ENCODE results near the gene SP2. TPM values are rescaled to one million over a fixed set of nuclear protein-coding genes. Genes with fewer than 3 reads are reported as not detected.
A peak's percentile ranks its signal among the peaks of the same experiment; 100 is the strongest.

SP2 gene
- total and polyA plus RNA-seq, 2 donors (not counting 1 experiment from before 2014, with no cell fraction given): 25.4 to 32.5 TPM

DNA sequence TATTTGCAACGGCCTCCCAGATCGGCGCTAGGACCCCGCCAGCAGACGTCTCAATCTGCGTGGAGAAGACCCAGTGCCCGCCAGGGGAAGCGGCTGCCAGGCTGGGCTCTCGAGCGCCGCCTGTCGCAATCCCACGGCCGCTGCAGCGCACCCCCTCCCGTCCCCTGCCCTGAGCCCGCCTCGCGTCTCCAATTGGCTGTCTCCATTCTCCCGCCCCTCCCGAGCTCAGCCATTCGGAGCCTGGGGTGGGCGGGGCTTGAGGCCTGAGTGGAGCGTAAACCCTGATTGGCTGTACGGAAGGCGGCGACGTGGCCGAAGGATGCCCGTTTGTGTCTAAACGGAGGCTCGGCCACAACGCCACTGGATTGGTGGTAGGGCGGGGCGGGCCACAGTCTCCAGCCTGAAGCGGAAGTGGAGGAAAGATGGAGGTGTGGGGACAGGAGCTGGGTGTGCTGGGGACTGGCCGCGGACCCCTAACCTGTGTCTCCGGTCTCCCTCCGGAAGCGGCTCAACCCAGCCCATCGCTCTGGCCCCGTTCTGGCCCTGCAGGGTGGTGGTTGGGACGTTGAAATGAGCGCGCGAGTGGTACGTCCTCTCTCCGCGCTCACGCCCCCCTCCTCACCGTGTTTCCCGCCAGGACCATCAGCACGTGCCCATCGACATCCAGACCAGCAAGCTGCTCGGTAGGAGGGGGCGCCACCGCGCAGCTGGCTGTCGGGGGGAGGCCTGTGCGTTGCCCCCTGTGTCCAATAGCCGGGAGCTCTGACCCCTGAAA, 74.9 kb downstream of the SP2 start, which contains the start of gene CDK5RAP3:
Gene CDK5RAP3, plus strand, starts transcription at position 389 of the 775 bp plus-strand sequence. Its CDS starts 34 bp downstream, at position 423.
- H3K4me3 Mint-ChIP-seq: peak within 1 kb of the TSS; percentile 98
- Histone ChIP-seq H3K4me1 (ENCODE audit: control insufficient read depth in 2 of 2, insufficient read depth in 2 of 2, low read length in 2 of 2) (peaks cover 19 to 28% of the 10 kb centered on the region in 2 donors), H4K20me1 (ENCODE audit: control insufficient read depth, insufficient read depth, low read length, poor library complexity, severe bottlenecking) (no peaks in the 10 kb centered on the region), H2AFZ (ENCODE audit: insufficient read depth, low read depth, low read length, poor library complexity, severe bottlenecking) (peak within 1 kb of the TSS; percentile 96), H3K27me3 (replicated peaks in 1 of 4; ENCODE audit: control extremely low read depth in 1 of 4, control insufficient read depth in 3 of 4, insufficient read depth in 4 of 4, low read length in 3 of 4) (no peaks in the 10 kb centered on the region), H3K9me3 (ENCODE audit: control extremely low read depth in 1 of 3, control insufficient read depth in 2 of 3, insufficient read depth in 1 of 3, low read length in 2 of 3) (no peaks in the 10 kb centered on the region), H3K4me3 (ENCODE audit: control extremely low read depth in 1 of 5, extremely low read depth in 1 of 5, insufficient read depth in 1 of 5, low read depth in 2 of 5, low read length in 4 of 5) (peak within 1 kb of the TSS; percentile 79 to 99 (median 94)), H3K79me2 (ENCODE audit: control insufficient read depth, insufficient read depth, low read length) (peaks cover 25% of the 10 kb centered on the region), H3K4me2 (replicated peaks; ENCODE audit: low read depth, low read length, poor library complexity, severe bottlenecking) (peak within 1 kb of the TSS; percentile 96), H3K36me3 (replicated peaks in 1 of 2; ENCODE audit: control extremely low read depth in 1 of 2, control insufficient read depth in 1 of 2, extremely low read depth in 1 of 2, insufficient read depth in 2 of 2, low read length in 1 of 2) (peaks cover 0 to 25% of the 10 kb centered on the region in 2 experiments), H3K27ac (ENCODE audit: low read length in 2 of 2) (peak within 1 kb of the TSS; percentile 82 to 83), H3K9ac (ENCODE audit: low read length) (peak within 1 kb of the TSS; percentile 87)
- H3K9me3 Mint-ChIP-seq (ENCODE audit: insufficient read depth): no peaks in the 10 kb centered on the region
- WGBS (ENCODE audit: insufficient coverage): under 1% methylated on average over 54 of the region's 62 CpGs
- H3K27ac Mint-ChIP-seq: peak within 1 kb of the TSS; percentile 95
- peaks cover 26% of the 10 kb centered on the region for H3K4me1 Mint-ChIP-seq
- TF ChIP-seq EZH2 (IDR thresholded peaks at IDR 0.05; ENCODE audit: borderline replicate concordance, insufficient read depth, low read depth, low read length, poor library complexity, severe bottlenecking): no peak
- TF ChIP-seq, protein P1, sequence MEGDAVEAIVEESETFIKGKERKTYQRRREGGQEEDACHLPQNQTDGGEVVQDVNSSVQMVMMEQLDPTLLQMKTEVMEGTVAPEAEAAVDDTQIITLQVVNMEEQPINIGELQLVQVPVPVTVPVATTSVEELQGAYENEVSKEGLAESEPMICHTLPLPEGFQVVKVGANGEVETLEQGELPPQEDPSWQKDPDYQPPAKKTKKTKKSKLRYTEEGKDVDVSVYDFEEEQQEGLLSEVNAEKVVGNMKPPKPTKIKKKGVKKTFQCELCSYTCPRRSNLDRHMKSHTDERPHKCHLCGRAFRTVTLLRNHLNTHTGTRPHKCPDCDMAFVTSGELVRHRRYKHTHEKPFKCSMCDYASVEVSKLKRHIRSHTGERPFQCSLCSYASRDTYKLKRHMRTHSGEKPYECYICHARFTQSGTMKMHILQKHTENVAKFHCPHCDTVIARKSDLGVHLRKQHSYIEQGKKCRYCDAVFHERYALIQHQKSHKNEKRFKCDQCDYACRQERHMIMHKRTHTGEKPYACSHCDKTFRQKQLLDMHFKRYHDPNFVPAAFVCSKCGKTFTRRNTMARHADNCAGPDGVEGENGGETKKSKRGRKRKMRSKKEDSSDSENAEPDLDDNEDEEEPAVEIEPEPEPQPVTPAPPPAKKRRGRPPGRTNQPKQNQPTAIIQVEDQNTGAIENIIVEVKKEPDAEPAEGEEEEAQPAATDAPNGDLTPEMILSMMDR (IDR thresholded peaks at IDR 0.05): peak; percentile 95
- peak; percentile 99 for DNase-seq
- intact Hi-C loops (cut with micrococcal nuclease): loop anchor here (1.0 to 2.0 kb wide), 8 partner anchors 22 to 140 kb away; partner anchors contain the start of genes LRRC46, MRPL10, NFE2L1 and PNPO
- CTCF ChIA-PET: interaction anchor here (0.6 to 7.3 kb wide), 18 partner anchors 8 to 149 kb away, joined by 3 to 155 read pairs (median 6); partner anchors contain the start of genes NFE2L1, PNPO, SCRN2 and SP2
- H3K27me3 Mint-ChIP-seq: no peaks in the 10 kb centered on the region
- ATAC-seq (ENCODE audit: low read depth): peak; percentile 98
- POLR2A ChIA-PET: interaction anchor here (0.9 to 2.0 kb wide), 7 partner anchors 15 to 130 kb away, joined by 3 to 18 read pairs (median 4); partner anchors contain the start of genes NFE2L1, PNPO, SCRN2 and SP2

All from B cell (primary cell).